GM23248 (cell line): ENCODE results near the gene TMEM139. TPM values are rescaled to one million over a fixed set of nuclear protein-coding genes. Genes with fewer than 3 reads are reported as not detected.

ENCODE experiments used
- DNase-seq: peaks from one replicate; pipeline ENCODE4 v3.0.0-alpha.2; 2015
- H2AFZ ChIP-seq: fragments of 200-600 bp; sonication (generic); 2 replicates; pipeline ENCODE4 v1.6.1; 2016; ENCODE audit warnings: antibody characterized with exemption
- H3F3A ChIP-seq: fragments of 200-600 bp; sonication (generic); 2 replicates; pipeline ENCODE4 v1.6.1; 2016; ENCODE audit warnings: mild to moderate bottlenecking, antibody characterized with exemption, mixed run types; ENCODE audit not compliant: insufficient read depth
- H3K27ac ChIP-seq: fragments of 200-600 bp; sonication (generic); 2 replicates; pipeline ENCODE4 v1.5.1; 2016; ENCODE audit warnings: mild to moderate bottlenecking
- H3K27me3 ChIP-seq: fragments of 200-600 bp; sonication (generic); replicated peaks from 2 replicates; pipeline ENCODE4 v1.6.1; 2016; ENCODE audit warnings: mild to moderate bottlenecking; ENCODE audit not compliant: insufficient read depth
- H3K36me3 ChIP-seq: fragments of 200-600 bp; sonication (generic); 2 replicates; pipeline ENCODE4 v1.6.1; 2016; ENCODE audit warnings: low read depth, mild to moderate bottlenecking
- H3K4me1 ChIP-seq: fragments of 200-600 bp; sonication (generic); 2 replicates; pipeline ENCODE4 v1.6.1; 2016; ENCODE audit warnings: mild to moderate bottlenecking; ENCODE audit not compliant: insufficient read depth
- H3K4me2 ChIP-seq: fragments of 200-600 bp; sonication (generic); one replicate; pipeline ENCODE4 v1.6.1; 2016; ENCODE audit warnings: mild to moderate bottlenecking; ENCODE audit not compliant: unreplicated experiment
- H3K4me3 ChIP-seq: fragments of 200-600 bp; sonication (generic); 2 replicates; pipeline ENCODE4 v1.5.1; 2016; ENCODE audit warnings: mild to moderate bottlenecking
- H3K79me2 ChIP-seq: fragments of 200-600 bp; sonication (generic); 2 replicates; pipeline ENCODE4 v1.6.1; 2016; ENCODE audit warnings: mild to moderate bottlenecking; ENCODE audit not compliant: insufficient read depth
- H3K9ac ChIP-seq: fragments of 200-600 bp; sonication (generic); 2 replicates; pipeline ENCODE4 v1.6.1; 2016; ENCODE audit warnings: mild to moderate bottlenecking
- H3K9me2 ChIP-seq: fragments of 200-600 bp; sonication (generic); 2 replicates; pipeline ENCODE4 v1.6.1; 2016; ENCODE audit warnings: mixed run types, mild to moderate bottlenecking, moderate library complexity; ENCODE audit not compliant: insufficient read depth
- H3K9me3 ChIP-seq: fragments of 200-600 bp; sonication (generic); one replicate; pipeline ENCODE4 v1.6.1; 2017; ENCODE audit warnings: low read depth
- H4K20me1 ChIP-seq: fragments of 200-600 bp; sonication (generic); 2 replicates; pipeline ENCODE4 v1.6.0; 2016; ENCODE audit not compliant: insufficient read depth
- EZH2 ChIP-seq: fragments of 200-600 bp; sonication (generic); IDR thresholded peaks from 2 replicates; pipeline ENCODE4 v1.6.1; 2018; ENCODE audit warnings: antibody characterized with exemption, mild to moderate bottlenecking; ENCODE audit not compliant: insufficient read depth, poor library complexity, severe bottlenecking
- EZH2phosphoT487 ChIP-seq: fragments of 200-600 bp; sonication (generic); IDR thresholded peaks from 2 replicates; pipeline ENCODE4 v1.6.1; 2018; ENCODE audit warnings: antibody characterized with exemption, moderate library complexity, mild to moderate bottlenecking, low read depth; ENCODE audit not compliant: insufficient read depth
- WGBS, 2 experiments: methylation state at CpG; one replicate each; pipeline ENCODE4 v1.1.6; 2015 to 2017; ENCODE audit warnings: low lambda C conversion rate in 2 of 2, low coverage in 1 of 2; ENCODE audit errors: missing lambda C conversion rate in 2 of 2; 5-methylcytosine and 5-hydroxymethylcytosine counted together
- in situ Hi-C: fragments of 300-500 bp; cut with MboI; formaldehyde crosslinking; loops from 2 replicates; pipeline ENCODE4 v1.15.0; 2020
- polyA plus RNA-seq: library from polyadenylated mRNA; unstranded; fragments of >200 nt; fragmentation: Nextera tagmentation; extraction: Ambion mirVana; gene quantifications from 2 replicates; pipeline ENCODE4 v1.2.1, GENCODE V29; 2016
- total RNA-seq: library from RNA; depleted of rRNA; stranded (reverse); fragments of >200 nt; shearing (Covaris generic); gene quantifications from 2 replicates; pipeline ENCODE4 v1.2.3, GENCODE V29; 2014

The TMEM139 gene
- total and polyA plus RNA-seq, 2 experiments from 2014 or later: not detected

DNA sequence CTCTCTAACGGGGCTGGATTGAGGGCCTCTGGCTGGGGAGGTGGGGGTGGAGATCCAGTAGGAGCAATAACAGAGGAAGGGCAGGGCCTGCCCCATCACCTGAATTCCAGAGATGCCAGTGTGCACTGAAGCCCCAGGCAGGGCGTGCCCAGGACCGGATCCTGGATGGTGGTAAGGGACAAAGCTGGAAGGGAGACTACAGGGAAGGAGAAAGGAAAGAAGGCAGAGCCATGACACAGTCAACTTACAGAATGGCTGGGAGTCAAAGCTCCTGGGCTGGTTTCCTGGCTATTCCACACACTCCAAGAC is 666 bp downstream of the TMEM139 start:
- peaks cover 21% of the 10 kb centered on the region for H3K79me2 ChIP-seq
- no peak for DNase-seq
- H2AFZ ChIP-seq: no peak overlapping the region
- H3K4me3 ChIP-seq: no peak overlapping the region
- no peak overlapping the region for H3K9ac ChIP-seq
- no peaks in the 10 kb centered on the region for H4K20me1 ChIP-seq
- no peaks in the 10 kb centered on the region for H3K36me3 ChIP-seq
- H3F3A ChIP-seq: peaks cover 12% of the 10 kb centered on the region
- H3K4me1 ChIP-seq: peaks cover 10% of the 10 kb centered on the region; the same call in 1 of the 2 replicates
- no peak for TF ChIP-seq EZH2
- in situ Hi-C loops: no loop called here
- H3K27me3 ChIP-seq: no peaks in the 10 kb centered on the region
- WGBS, 2 experiments: 73 to 92% methylated on average over 3 of the region's 3 CpGs
- no peak overlapping the region for H3K27ac ChIP-seq
- no peak overlapping the region for H3K4me2 ChIP-seq
- H3K9me2 ChIP-seq: no peaks in the 10 kb centered on the region
- no peaks in the 10 kb centered on the region for H3K9me3 ChIP-seq

- DNase-seq: no peak
- WGBS, 2 experiments: 90 to 91% methylated on average over 11 of the region's 11 CpGs
- Histone ChIP-seq H3K27ac (no peak overlapping the region), H3F3A (peaks cover 12% of the 10 kb centered on the region), H4K20me1 (no peaks in the 10 kb centered on the region), H3K4me3 (no peak overlapping the region), H3K27me3 (no peaks in the 10 kb centered on the region), H3K4me1 (peaks cover 15% of the 10 kb centered on the region; the same call in 1 of the 2 replicates), H3K4me2 (no peak overlapping the region), H3K9ac (no peak overlapping the region), H3K9me2 (no peaks in the 10 kb centered on the region), H3K36me3 (no peaks in the 10 kb centered on the region), H3K9me3 (no peaks in the 10 kb centered on the region), H3K79me2 (peaks cover 26% of the 10 kb centered on the region), H2AFZ (no peak overlapping the region)
- in situ Hi-C loops: no loop called here
- TF ChIP-seq EZH2: no peak
- TF ChIP-seq EZH2phosphoT487: no peak
Observed at GRCh38 chr7:143285806-143286521, 1.2 kb downstream of the TMEM139 start.

GRCh38 chr7:143286522-143286890 is 1.7 kb downstream of the TMEM139 start:
- Histone ChIP-seq H3K27me3 (no peaks in the 10 kb centered on the region), H3F3A (peaks cover 12% of the 10 kb centered on the region), H3K4me2 (no peak overlapping the region), H3K4me3 (no peak overlapping the region), H3K4me1 (peaks cover 19% of the 10 kb centered on the region; the same call in 1 of the 2 replicates), H3K9me3 (no peaks in the 10 kb centered on the region), H3K27ac (no peak overlapping the region), H3K9ac (no peak overlapping the region), H4K20me1 (no peaks in the 10 kb centered on the region), H3K79me2 (peaks cover 31% of the 10 kb centered on the region), H3K9me2 (no peaks in the 10 kb centered on the region), H3K36me3 (no peaks in the 10 kb centered on the region), H2AFZ (no peak overlapping the region)
- in situ Hi-C loops: no loop called here
- TF ChIP-seq EZH2phosphoT487 (no peak), EZH2 (no peak)
- no peak for DNase-seq
- 87 to 92% methylated on average over 6 of the region's 6 CpGs for WGBS, 2 experiments

DNA sequence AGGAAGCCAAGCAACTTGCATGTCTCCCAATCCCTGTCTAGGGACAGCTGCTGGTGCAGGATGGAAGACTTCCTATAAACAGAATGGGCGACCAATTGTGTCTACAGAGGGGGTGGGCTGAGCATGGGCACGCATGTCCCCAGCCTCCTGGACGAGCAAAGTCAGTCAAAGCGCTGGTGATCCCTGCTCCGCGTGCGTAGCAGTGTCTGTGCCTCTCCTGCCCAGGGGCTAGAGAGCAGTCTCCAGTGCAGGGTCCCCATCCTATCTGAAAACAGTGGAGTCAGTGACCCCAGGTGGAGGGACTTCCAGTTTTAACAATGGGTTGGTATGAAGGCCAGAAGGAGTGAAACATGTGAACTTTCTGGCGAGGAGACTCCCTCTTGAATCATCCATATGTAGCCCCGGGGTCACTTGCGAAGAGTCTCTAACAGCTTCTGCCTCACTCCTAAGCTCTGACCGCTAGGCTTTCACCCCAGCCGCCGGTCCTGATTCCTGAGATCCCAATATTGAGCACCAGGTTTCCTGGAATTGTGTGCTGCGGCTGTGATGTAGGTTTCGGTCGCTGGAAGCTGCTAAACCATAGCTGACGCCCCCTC is 2.7 kb downstream of the TMEM139 start:
- TF ChIP-seq EZH2phosphoT487: no peak
- TF ChIP-seq EZH2: no peak
- in situ Hi-C loops: no loop called here
- H3K27ac ChIP-seq: no peak overlapping the region
- H3K4me1 ChIP-seq: peaks cover 19% of the 10 kb centered on the region; the same call in 1 of the 2 replicates
- peak overlapping the region; percentile 94 for H3K4me3 ChIP-seq
- H3K79me2 ChIP-seq: peaks cover 41% of the 10 kb centered on the region
- no peaks in the 10 kb centered on the region for H3K27me3 ChIP-seq
- 93% methylated on average over 17 of the region's 17 CpGs for WGBS, 2 experiments
- no peaks in the 10 kb centered on the region for H3K36me3 ChIP-seq
- H4K20me1 ChIP-seq: no peaks in the 10 kb centered on the region
- H3K9me2 ChIP-seq: no peaks in the 10 kb centered on the region
- peaks cover 12% of the 10 kb centered on the region for H3F3A ChIP-seq
- no peaks in the 10 kb centered on the region for H3K9me3 ChIP-seq
- H2AFZ ChIP-seq: peak overlapping the region; percentile 96
- H3K4me2 ChIP-seq: peak overlapping the region; percentile 33
- DNase-seq: no peak
- H3K9ac ChIP-seq: no peak overlapping the region
